Measurements from ENCODE around the gene GFOD2. TPM values are rescaled to one million over a fixed set of nuclear protein-coding genes. Genes with fewer than 3 reads are reported as not detected.
A peak's percentile ranks its signal among the peaks of the same experiment; 100 is the strongest.

GFOD2 gene
- total RNA-seq, 1 experiment from 2014 or later = 12.4 TPM

DNA sequence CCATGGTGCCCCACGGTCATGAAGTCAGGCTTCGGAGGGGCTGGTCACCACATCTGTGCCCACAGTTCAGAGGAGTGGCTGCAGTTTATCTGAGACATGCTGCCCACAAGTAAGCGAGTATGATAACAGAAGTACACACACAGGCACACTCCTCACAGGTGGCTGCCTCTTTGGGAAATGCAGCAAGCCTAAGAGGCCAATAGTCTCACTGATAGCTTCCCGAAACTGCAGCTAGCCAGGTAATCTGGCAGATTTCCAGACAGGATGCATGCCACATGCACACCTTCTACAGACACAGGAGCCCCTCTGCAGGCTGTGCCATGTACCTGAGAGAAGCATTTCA lies 12.6 kb upstream of the GFOD2 start:
- DNase-seq (ENCODE audit: low read depth) = no peak

GRCh38 chr16:67731071-67731752 lies 12.1 kb upstream of the GFOD2 start:
- DNase-seq (ENCODE audit: low read depth) = no peak

- no peak for DNase-seq (ENCODE audit: low read depth)
Measured at GRCh38 chr16:67730326-67730725, 11.2 kb upstream of the GFOD2 start.

- DNase-seq (ENCODE audit: low read depth) = no peak
Measured at GRCh38 chr16:67729636-67730248, 10.6 kb upstream of the GFOD2 start.

- DNase-seq (ENCODE audit: low read depth) = no peak
Measured at GRCh38 chr16:67727521-67728485, 8.7 kb upstream of the GFOD2 start.

DNA sequence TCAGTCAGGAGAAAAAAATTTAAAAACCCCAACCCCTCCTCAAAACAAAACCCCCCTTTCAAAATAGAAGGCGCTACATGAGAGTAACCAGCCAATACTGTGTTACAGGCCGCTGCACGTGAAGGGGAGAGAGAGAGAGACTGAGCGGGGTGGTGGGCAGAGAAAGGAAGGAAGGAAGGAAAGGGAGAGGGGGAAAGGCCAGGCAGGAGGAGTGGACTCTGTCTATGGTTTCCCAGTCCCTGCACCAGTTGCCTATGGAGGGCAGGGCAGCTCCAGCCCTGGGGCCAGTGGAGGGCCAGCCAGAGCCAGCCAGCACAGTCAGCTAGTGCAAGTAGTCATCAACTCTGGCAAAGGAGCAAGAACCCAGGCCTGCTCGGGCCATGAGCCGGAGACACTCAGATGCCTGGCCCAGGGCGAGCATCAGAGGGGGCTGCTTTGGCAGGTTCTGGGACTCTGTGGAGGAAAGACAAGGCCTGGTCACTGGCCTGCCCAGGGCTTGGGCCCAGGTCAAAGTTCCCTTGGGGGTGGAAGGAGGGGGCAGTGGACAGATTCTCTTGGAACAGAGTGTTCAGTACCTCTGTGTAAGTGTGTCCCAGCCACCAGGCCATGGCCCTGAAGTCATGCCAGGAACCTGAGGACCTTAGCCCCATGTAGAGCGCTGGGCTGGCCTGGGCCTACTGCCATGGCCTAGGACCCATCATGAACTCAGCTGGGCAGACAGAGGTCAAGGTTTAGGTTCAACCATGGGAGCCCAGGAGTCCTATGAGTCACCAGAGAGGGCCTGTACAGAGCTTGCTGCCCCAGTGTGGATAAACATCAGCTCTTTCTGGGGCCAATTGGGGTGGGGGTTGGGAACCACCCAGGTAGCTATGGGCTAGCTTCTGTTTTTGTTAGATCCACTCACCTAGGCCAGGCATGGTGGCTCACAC lies 7.3 kb upstream of the GFOD2 start:
- peak; percentile 7 for DNase-seq (ENCODE audit: low read depth)

GRCh38 chr16:67723911-67724305 lies 4.8 kb upstream of the GFOD2 start:
- no peak for DNase-seq (ENCODE audit: low read depth)

GRCh38 chr16:67723151-67723910 lies 4.2 kb upstream of the GFOD2 start:
- peak; percentile 97 for DNase-seq (ENCODE audit: low read depth)

- DNase-seq (ENCODE audit: low read depth) = no peak
Measured at GRCh38 chr16:67720236-67720635, 1.1 kb upstream of the GFOD2 start.

DNA sequence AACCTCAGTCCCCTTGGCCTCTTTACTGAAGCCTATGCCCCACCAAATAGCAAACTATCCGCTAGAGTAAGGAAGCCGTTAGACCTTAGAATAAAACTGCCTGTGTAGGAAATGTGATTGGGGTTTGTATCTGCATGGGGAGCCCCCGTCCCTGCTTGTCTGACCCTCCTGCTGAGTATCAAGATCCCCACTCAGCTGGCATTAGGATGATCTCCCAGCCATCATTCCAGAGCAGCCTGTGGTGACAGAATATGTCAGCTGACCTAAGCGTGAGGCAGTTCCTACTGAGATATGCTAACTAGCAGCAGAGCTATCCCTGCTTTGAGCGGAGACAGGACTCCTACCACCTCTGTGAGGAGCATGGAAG lies 645 bp upstream of the GFOD2 start:
- peak; percentile 55 for DNase-seq (ENCODE audit: low read depth)

DNA sequence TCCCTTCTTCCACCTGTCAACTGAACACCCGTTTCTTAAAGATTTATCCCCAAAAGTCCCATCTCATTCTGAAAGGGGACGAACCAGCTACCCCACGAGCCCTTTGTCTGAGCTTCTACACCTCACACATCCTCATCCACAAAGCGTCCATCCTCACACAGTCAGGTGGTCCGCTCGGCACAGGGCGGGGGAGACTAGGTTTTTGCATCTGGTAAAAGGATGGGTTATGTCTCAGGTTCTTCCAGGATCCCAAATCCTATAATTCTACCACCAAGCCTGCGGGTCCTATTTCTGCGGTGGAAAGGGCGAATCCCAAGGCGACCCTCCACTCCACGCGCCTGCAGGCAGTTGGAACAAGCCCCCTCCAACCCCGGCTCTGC lies 458 bp downstream of the GFOD2 start:
- DNase-seq (ENCODE audit: low read depth) = no peak

DNA sequence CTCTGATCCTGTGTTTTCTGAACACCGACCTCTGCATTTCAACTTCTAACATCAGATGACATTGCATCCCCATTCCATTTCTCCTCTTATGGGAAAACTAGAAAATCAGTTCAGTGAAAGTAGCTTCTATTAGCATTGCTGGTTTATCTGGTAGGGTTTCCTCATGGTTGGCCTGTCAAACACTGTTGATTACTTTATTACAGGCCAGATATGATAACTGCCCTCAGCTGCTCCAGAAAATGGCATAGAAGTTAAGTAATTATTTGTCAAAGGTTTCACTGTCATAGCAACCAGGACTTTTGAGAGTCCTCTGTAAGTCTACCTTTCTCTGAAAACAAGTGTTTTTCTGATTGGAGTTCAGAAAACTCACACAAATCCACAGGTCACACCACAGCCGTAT lies 3.0 kb downstream of the GFOD2 start:
- DNase-seq (ENCODE audit: low read depth) = no peak

GRCh38 chr16:67714522-67714921 lies 4.6 kb downstream of the GFOD2 start:
- no peak for DNase-seq (ENCODE audit: low read depth)

- DNase-seq (ENCODE audit: low read depth) = no peak
Measured at GRCh38 chr16:67713647-67714273, 5.4 kb downstream of the GFOD2 start.

GRCh38 chr16:67710607-67711006 lies 8.5 kb downstream of the GFOD2 start:
- DNase-seq (ENCODE audit: low read depth) = no peak

- DNase-seq (ENCODE audit: low read depth) = no peak
Measured at GRCh38 chr16:67709050-67709449, 10.1 kb downstream of the GFOD2 start.

- DNase-seq (ENCODE audit: low read depth) = peak; percentile 59
Measured at GRCh38 chr16:67708368-67708771, 10.7 kb downstream of the GFOD2 start.

GRCh38 chr16:67707790-67708189 lies 11.3 kb downstream of the GFOD2 start:
- DNase-seq (ENCODE audit: low read depth) = no peak

DNA sequence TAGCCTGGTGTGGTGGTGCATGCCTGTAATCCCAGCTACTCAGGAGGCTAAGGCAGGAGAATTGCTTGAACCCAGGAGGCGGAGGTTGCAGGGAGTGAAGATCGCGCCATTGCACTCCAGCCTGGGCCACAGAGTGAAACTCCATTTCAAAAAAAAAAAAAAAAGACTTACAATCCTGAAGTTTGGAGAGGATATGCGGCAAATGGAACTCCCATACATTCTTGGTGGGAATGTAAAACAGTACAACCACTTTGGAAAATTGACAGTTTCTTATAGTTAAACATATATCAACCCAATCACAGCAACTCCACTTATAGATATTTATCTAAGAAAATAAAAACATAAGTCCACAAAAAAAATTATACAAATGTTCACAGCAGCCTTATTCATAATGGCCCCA lies 11.9 kb downstream of the GFOD2 start:
- no peak for DNase-seq (ENCODE audit: low read depth)

- DNase-seq (ENCODE audit: low read depth) = no peak
Measured at GRCh38 chr16:67704110-67704509, 15.0 kb downstream of the GFOD2 start.

All from RPMI7951 (cell line).